Activated CD4-positive, alpha-beta T cell treated with anti-CD3 and anti-CD28 coated beads, Interleukin-2, amount 10 ng/mL, durations not matched to agents 24 days and 14 days (primary cell): ENCODE results near the gene RBM4B. TPM values are rescaled to one million over a fixed set of nuclear protein-coding genes. Genes with fewer than 3 reads are reported as not detected.

Experiments used
- total RNA-seq: library from RNA; stranded (reverse); gene quantifications from 2 replicates; pipeline ENCODE4 v1.2.3, GENCODE V29; 2022

The RBM4B gene
- total RNA-seq, 1 donor from 2014 or later: 15.6 TPM

Other genes starting within 250 kb of the RBM4B start
- gene MRPL11, start 239.0 kb downstream of the RBM4B start, total RNA-seq: 102 TPM in 2 replicates
- 16.1 and 18.3 TPM in 2 replicates for gene PELI3, start 211.0 kb downstream of the RBM4B start, total RNA-seq
- gene DPP3, start 197.5 kb downstream of the RBM4B start, total RNA-seq: 97.1 and 106 TPM in 2 replicates
- gene BBS1, start 167.3 kb downstream of the RBM4B start, total RNA-seq: 17.6 and 18.3 TPM in 2 replicates
- gene ZDHHC24, start 131.8 kb downstream of the RBM4B start, total RNA-seq: 12.2 and 13.9 TPM in 2 replicates
- gene ACTN3, start 131.0 kb downstream of the RBM4B start, total RNA-seq: 0.07 TPM in 2 replicates
- gene CTSF, start 109.3 kb downstream of the RBM4B start, total RNA-seq: 0.68 and 1.2 TPM in 2 replicates
- 0.19 and 0.21 TPM in 2 replicates for gene CCDC87, start 84.8 kb downstream of the RBM4B start, total RNA-seq
- gene CCS, start 84.7 kb downstream of the RBM4B start, total RNA-seq: 28.3 and 31.4 TPM in 2 replicates
- 209 and 214 TPM in 2 replicates for gene RBM14, start 61.3 kb downstream of the RBM4B start, total RNA-seq
- gene RBM4, start 39.2 kb downstream of the RBM4B start, total RNA-seq: 109 and 133 TPM in 2 replicates
- gene SPTBN2, start 51.3 kb upstream of the RBM4B start, total RNA-seq: 0.88 and 1.6 TPM in 2 replicates
- gene RCE1, start 165.6 kb upstream of the RBM4B start, total RNA-seq: 28.5 and 32.9 TPM in 2 replicates
- gene LRFN4, start 179.2 kb upstream of the RBM4B start, total RNA-seq: 51.9 and 55.6 TPM in 2 replicates